ENCODE measurements around the gene GPR84.

GPR84 gene

DNA sequence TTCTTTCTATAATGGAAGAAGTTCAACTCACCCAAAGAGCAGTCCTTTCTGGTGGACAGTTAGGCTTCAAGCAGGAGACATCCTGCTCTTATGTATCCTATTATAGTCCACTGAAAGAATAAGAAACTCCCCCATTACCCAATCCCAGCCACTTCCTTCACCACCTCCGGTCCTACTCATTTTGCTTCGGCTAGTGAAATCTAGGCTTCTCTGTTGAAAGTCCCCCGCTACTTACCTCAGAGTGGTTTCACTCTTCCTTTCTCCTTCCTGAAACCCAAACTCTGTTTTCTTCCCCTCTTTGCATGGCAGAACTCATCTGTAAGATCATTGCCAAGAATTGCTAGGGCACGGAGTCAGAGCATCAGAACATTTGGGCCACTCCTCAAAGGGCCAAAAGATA, at the start of gene GPR84:
Gene GPR84 (minus strand): TSS at position 74 of the 400 bp plus-strand sequence. CDS start 635 bp downstream, outside the sequence.
- DNase-seq (ENCODE audit: low spot score) = no peak

DNA sequence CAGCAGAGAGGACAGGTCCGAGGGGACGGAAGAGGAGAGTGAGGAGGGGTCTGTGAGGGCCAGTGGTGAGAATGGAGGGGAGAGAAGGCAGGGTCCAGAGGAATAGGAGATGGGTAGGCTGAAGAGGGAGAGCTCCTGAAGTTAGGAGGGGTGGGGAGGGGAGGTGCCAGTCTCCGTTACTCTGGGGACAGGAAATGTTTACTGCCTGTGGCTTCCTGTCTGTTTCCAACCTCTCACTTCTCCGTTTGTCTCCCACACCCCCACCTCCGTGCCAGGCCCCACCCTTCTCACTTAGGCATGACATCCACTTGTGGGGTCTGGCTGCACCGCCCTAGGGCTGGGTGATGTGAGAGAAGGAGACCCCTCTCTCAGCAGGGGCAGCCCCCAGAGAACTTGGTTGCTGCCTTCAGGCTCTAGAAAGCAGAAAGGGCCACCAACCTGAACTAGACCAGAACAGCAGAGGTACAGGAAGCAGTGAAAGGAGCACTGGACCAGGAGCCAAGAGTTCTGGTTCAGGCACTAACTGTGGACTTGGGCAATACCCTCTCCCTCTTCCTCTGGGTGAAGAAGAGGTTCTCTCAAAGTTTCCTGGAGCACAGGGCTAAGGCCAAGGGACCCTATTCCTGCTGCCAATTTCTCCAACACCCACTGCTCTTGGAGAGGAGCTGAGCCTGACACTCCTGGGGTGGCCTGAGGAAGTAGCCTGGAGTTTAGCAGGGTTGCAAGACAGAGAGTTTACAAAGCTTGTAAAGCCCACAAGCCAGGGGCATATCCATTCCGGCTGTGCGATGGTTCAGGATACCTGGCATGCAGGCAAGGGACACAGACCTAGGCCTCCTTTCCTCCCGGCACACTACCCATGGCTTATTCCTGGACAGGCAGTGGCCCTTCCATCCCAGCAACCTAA, 49.3 kb upstream of the GPR84 start:
- no peak for DNase-seq (ENCODE audit: low spot score)

DNA sequence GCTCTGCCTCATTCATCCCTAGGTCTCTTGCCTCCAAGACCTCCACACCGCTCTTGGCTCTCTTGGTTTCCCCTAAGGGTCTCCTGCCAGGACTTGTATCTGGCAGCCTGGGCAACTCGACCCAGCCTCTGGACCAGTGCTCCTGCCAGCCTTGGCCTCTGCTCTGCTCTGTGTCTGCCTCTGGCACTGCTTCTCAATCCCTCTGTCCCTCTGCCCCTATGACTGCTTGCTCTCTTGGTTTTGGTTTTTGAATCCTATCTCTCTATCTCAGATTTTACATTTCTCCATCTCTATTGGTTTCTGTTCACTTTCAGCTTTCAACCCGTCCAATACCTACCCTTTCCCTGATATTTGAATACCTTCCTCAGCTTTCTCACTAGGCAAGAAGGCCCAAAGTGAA, 48.5 kb upstream of the GPR84 start:
- no peak for DNase-seq (ENCODE audit: low spot score)

DNA sequence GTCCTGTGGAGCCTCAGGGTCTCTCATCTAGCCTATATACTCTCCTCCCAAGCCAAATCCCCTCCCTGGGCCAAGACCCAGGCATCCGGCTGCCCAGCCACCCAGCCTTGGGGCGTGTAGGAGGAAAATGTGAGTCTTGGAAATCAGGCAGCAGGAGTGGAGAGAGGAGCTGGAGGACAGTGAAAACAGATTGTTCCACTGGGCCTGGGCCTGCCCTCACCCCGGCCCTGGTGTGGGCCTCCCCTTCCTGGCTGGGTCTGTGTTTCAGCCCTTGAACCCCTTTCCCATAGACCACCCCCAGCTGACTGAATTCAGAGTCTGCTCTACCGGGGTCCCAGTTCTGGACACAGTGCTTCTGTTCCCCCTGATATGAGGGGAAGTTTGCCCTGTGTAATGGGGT, 48.1 kb upstream of the GPR84 start:
- DNase-seq (ENCODE audit: low spot score) = no peak

DNA sequence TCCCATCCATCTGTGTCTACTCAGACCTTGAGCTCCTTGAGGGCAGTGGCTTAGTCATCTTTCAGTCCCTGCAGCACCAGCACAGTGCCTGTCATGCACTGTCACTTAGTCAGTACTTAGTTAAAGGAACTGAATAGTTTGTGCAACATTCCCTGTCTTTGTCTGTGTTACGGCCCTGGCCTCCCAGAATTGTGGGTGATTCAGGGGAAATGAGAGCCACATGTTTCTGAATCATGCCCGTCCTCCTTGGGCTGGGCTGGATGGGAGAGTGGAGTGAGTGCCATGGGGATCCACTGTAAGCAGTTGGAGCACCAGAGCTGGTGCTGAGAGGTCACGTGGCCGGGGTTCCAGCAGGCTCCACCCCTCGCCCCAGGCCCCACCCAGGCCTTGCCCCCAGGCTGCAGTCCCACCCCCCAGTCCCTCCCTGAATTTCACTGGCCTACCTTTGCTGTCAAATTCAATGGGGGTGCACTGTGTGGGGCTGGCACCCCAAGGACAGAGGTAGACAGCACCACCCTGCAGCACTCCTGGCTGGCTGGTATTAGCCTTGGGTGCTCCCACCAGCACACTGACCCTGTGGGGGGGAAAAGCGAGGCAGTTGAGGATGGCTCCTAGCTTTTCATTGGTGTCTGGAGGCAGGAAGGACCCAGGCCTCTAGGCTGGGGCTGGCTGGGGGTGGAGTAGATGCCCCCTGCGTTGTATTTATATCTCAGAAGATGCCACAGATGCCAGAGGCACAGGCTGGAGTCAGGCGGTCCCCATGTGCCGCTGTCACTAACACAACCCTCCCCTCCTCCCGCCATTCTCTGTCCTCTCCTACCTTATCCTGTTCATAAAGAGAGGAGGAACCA, 47.3 kb upstream of the GPR84 start:
- DNase-seq (ENCODE audit: low spot score) = no peak

DNA sequence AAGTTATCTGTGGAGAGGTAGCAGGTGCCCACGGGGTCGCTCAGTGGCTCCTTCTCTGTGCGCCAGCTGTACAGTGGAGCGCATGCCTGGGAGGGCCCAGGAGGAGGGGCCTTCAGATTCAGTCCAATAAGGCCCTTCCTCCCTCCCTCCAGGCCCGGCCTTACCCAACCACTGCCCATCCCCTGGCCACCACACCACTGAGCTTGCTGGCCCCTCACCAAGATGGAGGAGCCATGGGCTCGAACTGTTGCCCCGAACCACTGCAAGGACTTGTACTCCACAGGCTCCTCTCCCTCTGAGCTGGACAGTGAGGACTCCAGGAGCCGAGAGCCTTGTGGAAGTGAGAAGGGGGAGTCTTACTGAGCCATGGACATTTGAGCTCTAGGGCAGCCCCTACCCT, 45.0 kb upstream of the GPR84 start:
- no peak for DNase-seq (ENCODE audit: low spot score)

DNA sequence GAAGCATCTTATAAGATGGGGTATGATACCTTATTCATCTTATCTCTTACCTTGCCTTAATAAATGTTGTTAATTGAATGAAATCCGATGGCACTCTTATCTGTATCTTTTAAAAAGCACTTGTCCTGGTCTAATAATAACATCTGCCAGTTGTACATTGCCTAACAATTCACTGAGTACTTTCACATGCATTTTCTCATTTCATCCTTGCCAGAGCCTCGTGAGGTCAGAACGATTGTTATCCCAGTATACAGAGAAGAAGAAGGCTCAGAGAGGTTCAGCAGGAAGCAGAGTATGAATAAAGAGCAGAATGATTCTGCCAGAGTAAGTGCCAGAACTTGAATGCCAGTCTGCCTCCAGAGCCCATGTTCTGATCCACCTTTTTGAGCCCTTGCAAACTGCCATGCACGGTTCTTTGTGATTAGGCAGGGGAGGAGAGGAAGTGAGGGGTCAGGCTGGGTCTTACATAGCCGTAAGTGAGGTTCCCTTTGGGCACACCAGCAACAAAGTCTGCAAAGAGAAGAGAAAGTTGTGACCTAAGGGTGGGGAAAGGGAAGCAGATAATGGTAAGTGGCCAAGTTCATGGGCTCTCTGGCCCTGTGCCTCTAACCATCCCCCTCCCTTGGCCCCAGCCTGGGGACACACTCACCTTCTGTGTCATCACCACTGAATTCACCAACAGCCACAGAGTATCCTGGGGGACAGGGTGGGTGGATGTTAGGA, 43.1 kb upstream of the GPR84 start:
- DNase-seq (ENCODE audit: low spot score) = no peak

DNA sequence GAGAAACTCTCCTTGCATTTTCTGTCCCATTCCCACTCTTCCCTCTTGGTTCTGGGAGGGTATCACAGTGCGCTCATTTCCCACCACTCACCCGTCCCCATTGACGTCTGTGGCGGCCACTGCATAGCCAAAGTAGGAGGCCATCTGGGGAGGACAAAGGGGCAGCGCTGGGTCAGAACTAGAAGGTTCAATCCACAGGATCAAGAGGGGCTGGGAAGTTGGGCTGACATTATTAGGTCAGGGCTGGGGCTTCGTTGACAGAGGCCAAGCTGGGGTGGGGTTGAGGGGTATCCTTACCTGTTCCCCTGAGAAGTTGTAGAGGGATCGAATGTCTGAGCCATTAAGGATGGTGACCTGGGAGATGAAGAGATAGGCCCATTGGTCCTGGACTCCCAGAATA, 41.3 kb upstream of the GPR84 start:
- no peak for DNase-seq (ENCODE audit: low spot score)

DNA sequence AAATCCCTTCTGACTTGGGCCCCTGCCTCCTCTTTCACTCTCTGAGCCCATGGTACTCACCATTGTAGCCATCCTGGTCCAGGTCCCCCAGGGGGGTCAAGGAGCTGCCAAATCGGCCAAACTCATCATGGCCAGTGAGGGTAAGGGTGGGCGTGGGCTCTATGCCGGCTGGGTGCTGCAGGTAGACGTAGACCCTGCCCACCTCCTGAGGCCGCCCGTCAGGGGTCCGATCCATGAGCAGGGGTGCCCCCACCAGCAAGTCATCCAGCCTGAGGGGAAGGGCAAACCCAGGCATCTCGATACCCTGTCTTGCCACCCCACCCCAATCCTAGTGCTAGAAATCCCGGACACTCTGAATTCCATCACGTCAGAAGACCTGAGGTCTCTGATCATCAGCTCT, 40.8 kb upstream of the GPR84 start:
- no peak for DNase-seq (ENCODE audit: low spot score)

DNA sequence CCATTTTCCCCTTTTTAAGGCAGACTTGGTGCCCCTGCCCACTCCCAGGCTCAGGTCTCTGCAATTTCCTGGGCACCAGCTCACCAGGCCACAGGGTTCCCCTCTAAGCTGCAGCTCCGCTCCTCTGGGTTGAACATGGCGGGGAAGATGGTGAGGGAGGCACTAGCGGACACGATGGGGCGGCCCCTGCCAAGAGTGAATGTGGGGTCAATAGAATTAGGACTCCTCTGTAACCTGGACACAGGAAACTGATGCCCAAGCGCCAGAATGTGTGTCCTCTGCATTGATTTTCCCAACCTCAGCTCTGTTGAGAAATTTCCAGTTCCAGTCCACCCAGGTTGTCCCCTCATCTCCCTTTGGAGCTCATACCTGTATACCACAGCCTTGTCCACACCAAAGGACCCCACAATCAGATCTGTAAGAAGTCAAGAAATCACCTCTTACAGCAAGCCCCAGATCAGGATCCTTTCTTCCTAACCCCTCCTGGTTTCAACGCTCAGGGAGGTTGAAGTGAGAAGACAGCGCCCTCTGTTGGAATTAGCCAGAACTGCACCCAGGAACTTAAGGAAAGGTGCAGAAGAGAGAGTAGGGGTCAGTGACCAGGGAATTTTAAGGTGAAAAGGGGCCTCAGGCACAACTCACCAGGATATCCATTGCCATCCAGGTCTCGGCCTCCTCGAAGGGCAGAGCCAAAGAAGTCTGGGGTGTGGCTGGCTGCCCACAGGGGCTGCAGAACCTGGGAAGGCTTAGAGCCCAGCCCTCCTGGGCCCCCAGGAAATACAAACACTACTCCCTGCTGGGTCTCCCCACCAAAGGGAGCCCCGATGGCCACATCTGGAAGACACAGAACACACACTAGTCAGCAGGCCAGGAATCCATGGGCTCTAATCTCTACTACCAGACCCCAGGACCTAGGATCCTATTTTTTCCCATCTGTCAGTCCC, 40.0 kb upstream of the GPR84 start:
- DNase-seq (ENCODE audit: low spot score) = peak; percentile 70

DNA sequence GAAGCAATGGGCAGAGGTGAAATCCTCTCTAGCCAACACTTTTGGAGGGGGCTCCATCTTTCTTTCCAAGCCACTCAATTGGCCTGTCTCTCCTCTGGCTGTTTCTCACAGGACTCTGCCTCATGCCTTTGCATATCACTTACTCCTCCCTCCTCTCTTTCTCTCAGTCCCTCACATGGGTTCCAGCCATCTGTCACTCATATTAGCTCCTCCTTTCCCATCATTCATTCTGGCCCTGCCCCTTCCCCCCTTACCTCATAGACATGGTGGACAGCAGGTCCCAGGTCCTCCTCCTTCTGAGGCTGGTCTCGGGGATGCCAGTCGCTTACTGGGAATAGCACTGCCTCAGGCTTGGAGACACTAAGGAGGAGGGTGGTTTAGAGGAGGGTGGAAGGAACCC, 36.8 kb upstream of the GPR84 start:
- DNase-seq (ENCODE audit: low spot score) = no peak

DNA sequence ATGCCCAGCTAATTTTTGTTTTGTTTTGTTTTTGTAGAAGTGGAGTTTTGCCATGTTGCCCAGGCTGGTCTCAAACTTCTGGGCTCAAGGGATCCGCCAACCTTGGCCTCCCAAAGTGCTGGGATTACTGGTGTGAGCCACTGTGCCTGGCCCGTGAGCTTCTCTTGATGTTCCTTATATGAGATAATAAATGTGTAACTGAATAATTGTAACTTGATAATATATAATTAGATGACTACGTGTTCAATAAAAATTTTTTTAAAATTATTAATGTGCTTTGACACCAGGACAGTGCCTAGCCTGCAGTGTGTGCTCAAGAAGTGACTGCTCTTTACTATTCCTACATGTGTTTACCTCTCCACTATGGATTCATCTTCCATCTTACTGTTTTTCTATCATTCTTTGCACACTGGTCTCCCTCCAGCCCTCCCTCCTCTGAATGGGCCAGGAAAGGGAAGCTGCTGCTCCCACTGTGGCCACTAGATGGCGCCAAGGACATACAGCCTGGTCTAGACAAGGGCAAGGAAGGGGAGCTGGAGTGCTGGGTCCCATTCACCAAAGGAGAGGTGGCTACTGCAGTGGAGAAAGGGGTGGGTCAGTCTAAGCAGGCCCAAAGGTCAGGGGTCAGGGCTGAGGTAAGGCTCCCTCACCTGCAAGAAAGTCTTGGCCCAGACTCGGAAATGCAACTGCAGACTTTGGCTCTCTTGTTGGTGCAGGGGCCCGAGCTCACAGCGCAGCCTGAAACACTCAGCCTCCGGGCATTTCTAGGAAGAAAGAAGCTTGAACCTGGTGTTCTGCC, 34.9 kb upstream of the GPR84 start:
- DNase-seq (ENCODE audit: low spot score) = peak; percentile 95

DNA sequence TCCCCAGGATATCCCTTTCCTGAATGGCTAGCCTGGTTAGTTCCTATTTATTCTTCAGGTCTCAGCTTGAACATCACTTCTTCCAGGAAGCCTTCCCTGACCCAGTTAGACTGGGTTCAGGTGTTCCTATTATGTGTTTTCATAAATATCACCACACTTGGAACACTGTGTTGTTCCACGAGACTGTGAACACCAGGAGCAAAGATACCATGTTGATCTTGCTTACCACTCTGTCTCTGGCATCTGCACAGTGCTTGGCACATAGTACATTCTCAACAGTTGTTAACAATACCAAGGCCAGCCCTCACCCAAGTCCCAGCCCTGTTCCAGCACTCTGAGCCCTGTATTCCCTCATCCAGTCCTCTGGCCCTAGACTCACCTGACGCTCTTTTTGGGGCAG, 33.9 kb upstream of the GPR84 start:
- no peak for DNase-seq (ENCODE audit: low spot score)

DNA sequence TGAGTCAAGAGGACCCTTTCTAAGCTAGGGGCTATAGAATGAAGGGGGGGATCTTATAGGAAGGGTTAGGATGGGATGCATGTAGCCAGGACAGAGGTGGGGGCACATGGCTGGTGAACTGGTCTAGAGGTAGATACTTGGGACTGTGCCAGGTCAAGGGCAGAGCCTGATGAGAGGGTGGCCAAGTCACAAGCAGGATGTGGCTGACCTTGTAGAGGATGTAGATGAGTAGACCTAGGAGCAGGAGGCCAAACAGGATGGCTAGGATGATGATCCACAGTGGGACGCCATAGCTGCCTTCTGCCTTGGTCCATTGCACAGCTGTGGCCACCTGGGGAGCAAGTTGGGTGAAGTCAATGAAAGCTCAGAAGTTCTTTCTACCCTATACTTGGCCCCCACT, 32.9 kb upstream of the GPR84 start:
- DNase-seq (ENCODE audit: low spot score) = no peak

DNA sequence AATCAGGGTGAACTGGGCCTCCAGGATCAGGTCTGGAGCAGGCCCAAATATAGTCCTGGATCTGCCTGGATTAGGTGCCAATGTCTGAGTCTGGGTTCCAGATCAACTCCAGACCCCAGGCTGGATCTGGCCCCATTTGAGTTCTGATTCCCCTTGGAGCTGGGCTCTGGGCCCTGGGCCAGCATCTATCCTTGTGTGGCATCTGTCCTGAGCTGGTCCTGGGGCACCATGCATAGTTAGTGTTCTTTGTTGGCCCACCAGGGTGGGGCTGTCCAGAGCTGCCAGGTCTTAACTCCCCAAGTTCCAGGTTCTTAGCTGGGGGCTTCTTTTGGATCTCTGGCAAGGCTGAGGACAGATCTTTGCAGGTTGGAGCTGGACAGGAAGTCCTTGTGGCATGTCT, 31.3 kb upstream of the GPR84 start:
- no peak for DNase-seq (ENCODE audit: low spot score)

DNA sequence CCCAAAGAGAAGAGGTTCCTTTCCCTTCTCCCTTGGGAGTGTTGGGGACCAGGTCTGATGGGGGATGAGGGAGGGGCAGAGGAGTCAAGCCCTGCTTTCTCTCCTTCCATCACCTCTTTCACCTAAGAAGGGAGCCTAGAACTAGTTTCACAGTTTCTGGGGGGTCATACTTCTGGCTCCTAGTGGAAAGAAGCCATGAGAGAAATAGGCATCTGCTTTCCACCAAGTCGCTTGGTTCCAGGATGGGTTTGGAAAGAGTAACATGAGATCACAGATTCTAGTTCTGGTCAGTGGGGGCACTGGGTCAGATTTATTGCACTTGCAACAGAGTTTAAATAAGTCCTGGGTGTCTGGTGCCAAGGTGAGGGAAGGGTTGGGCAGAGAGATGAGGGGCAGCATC, 30.7 kb upstream of the GPR84 start:
- no peak for DNase-seq (ENCODE audit: low spot score)

DNA sequence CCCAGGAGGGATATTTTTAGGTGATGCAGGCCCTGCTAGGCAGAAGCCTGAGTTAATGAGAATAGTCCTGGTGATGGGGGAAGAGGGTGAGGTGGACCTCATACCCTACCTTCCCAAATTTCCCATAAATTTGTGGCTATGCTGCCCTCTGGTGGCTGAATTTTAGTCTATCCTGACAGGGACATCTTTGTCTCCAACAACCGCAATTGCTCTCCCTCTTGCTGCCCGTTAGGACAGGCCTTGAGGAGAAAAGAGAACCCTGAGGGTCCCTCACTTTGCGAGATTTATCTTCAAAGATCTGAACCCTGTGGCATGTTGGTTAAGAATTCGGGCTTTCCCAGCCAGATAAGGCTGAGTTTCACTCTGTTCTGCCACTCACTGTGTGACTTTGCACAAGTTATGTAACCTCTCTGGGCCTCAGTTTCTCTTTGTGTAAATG, 30.0 kb upstream of the GPR84 start:
- DNase-seq (ENCODE audit: low spot score) = peak; percentile 61

DNA sequence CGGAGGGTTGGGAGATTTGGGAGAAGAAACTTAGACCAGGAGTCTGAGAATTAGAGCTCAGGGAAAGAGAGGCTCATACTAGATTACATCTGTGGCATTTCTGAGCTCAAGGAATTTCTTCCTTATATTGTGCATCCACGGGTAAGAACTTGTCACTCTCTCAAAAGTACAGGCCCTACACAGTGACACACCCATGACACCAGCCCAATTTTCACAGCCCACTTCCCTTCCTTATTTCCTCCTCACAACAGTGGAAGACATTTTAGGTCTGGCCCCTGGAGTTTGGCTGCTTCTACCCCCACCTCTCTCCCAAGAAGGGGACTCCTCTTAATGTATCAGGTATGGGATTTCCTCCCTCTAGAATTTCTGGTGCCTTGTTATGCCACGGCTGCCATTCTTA, 29.5 kb upstream of the GPR84 start:
- no peak for DNase-seq (ENCODE audit: low spot score)

DNA sequence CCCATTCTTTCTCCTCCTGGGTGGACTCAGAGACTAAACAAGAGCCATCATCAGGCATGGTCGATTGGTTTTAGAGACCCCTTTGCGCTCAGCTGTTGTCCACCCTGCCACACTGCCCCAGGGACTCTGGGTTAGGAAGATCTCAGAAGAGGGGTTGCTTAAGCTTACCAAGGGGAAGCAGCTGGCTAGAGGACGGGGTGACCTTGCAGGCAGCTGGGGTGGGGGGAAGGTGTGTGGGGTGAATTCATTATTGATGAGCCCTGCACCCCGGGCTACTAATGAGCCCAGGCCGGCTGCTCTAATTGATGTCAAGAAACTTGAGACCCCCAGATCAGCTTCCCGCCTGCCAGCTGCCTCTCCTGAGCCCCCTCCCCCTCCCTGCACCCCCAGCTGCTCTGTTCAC, 28.9 kb upstream of the GPR84 start:
- no peak for DNase-seq (ENCODE audit: low spot score)

DNA sequence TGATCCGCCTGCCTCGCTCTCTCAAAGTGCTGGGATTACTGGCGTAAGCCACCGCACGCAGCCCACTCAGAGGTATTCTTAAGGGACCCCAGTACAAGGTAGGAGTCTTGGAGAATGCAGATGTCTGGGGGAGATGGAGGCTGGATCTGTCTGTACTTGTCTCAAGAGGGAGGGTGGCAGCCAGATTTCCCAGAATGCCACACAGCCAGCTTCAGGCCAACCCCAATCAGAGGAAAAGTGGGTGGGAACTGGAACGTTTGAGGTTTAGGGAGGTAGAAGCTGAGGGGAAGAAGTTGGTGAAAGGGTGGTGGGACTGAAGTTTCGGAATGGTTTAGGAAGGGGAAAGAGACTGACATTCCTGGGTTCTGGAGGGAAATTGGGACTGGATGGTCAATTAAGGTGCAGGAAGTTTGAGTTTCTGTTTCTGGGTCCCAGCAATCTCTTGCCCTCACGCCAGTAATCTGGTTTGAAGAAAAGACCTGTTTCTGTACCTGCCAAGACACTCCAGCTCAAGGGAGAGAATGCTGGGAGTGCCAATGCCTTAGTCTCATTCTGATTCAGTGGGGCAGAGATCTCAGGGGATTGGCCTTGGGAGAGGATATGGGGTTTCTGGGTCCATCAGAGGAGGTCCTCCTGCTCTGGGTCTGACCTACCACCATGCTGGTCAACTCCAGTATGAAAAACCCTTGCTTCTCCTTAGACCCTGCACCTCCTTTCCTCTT, 28.4 kb upstream of the GPR84 start:
- no peak for DNase-seq (ENCODE audit: low spot score)
